DND-41 (cell line): ENCODE measurements around the gene PCDHA12.

Experiments
- ATAC-seq: fragments of 200-7000 bp; cut with Tn5 transposase; 3 replicates; pipeline ENCODE4 v1.9.1; 2021; ENCODE audit warnings: low read depth; ENCODE audit not compliant: insufficient read depth
- DNase-seq: peaks from one replicate; pipeline ENCODE4 v3.0.0-alpha.2; 2020
- H2AFZ ChIP-seq: 2 replicates; pipeline ENCODE4 v1.6.0; 2012; ENCODE audit warnings: low read depth, low read length
- H3K27ac ChIP-seq: 2 replicates; pipeline ENCODE4 v1.5.1; 2012; ENCODE audit warnings: low read length, inconsistent platforms
- H3K27me3 ChIP-seq: fragments of 200-600 bp; sonication (generic); 2 replicates; pipeline ENCODE4 v1.6.0; 2012; ENCODE audit warnings: low read length, mild to moderate bottlenecking, inconsistent platforms; ENCODE audit not compliant: insufficient read depth, poor library complexity
- H3K36me3 ChIP-seq: 2 replicates; pipeline ENCODE4 v1.5.1; 2012; ENCODE audit warnings: low read length, inconsistent platforms; ENCODE audit not compliant: insufficient read depth
- H3K4me1 ChIP-seq: 2 replicates; pipeline ENCODE4 v1.5.1; 2012; ENCODE audit warnings: mild to moderate bottlenecking, low read length; ENCODE audit not compliant: insufficient read depth
- H3K4me2 ChIP-seq: 2 replicates; pipeline ENCODE4 v1.6.0; 2012; ENCODE audit warnings: mild to moderate bottlenecking, moderate library complexity, low read length, inconsistent platforms; ENCODE audit not compliant: insufficient read depth
- H3K4me3 ChIP-seq, 2 experiments: fragments of 200-600 bp in 1 of 2; shearing (Covaris generic) in 1 of 2; 2 replicates each; pipeline ENCODE4 v1.5.1; 2012 to 2016; ENCODE audit warnings: inconsistent platforms in 2 of 2, low read length in 2 of 2, mild to moderate bottlenecking in 2 of 2, low read depth in 1 of 2, moderate library complexity in 1 of 2
- H3K79me2 ChIP-seq: 2 replicates; pipeline ENCODE4 v1.6.0; 2012; ENCODE audit warnings: low read length, inconsistent platforms; ENCODE audit not compliant: insufficient read depth
- H3K9ac ChIP-seq: 2 replicates; pipeline ENCODE4 v1.6.0; 2012; ENCODE audit warnings: low read depth, mild to moderate bottlenecking, inconsistent platforms, low read length, moderate library complexity
- H3K9me3 ChIP-seq: 2 replicates; pipeline ENCODE4 v1.5.1; 2012; ENCODE audit warnings: low read length, moderate library complexity, mild to moderate bottlenecking, inconsistent platforms; ENCODE audit not compliant: insufficient read depth, severe bottlenecking
- H4K20me1 ChIP-seq: 2 replicates; pipeline ENCODE4 v1.6.0; 2012; ENCODE audit warnings: low read length; ENCODE audit not compliant: insufficient read depth
- CTCF ChIP-seq: IDR thresholded peaks from 2 replicates; pipeline ENCODE4 v1.5.1; 2012; ENCODE audit warnings: borderline replicate concordance, low read length, moderate library complexity, mild to moderate bottlenecking; ENCODE audit not compliant: poor library complexity, severe bottlenecking; ENCODE audit errors: extremely low read depth
- EZH2 ChIP-seq: IDR thresholded peaks from 3 replicates; pipeline ENCODE4 v1.6.1; 2012; ENCODE audit warnings: borderline replicate concordance, low read depth, mild to moderate bottlenecking, moderate library complexity, low read length, inconsistent platforms; ENCODE audit not compliant: severe bottlenecking

Gene PCDHA12

DNA sequence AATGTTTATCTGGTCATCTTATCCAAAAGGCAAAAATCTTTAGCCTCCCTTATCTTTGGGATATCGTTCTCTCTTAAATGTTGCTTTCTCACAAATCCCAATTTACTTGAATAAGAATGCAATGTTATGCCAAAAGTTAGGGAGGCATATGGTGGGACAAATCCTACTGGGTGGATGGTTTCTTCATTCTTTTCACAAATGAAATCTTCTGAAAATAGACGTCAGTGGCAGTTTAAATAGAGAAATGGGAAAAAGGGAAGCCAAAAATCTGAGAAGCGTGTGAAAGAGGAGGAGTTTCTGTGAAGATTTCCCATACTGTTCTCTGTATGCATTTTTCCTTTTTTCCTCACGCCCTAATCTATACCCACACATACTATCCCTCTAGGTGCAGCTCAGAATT, 48.5 kb downstream of the PCDHA12 start:
- Histone ChIP-seq H3K27me3 (no peaks in the 10 kb centered on the region), H3K79me2 (no peaks in the 10 kb centered on the region), H3K4me2 (no peak overlapping the region), H3K9me3 (peaks cover 4% of the 10 kb centered on the region), H3K4me1 (no peaks in the 10 kb centered on the region), H3K36me3 (no peaks in the 10 kb centered on the region), H3K27ac (no peak overlapping the region), H3K9ac (no peak overlapping the region), H3K4me3 (no peak overlapping the region), H2AFZ (no peak overlapping the region), H4K20me1 (no peaks in the 10 kb centered on the region)
- no peak for DNase-seq
- ATAC-seq: no peak
- no peak for TF ChIP-seq CTCF
- TF ChIP-seq EZH2: no peak

- Histone ChIP-seq H3K4me2 (no peak within 1 kb of the TSS), H3K4me1 (no peaks in the 10 kb centered on the region), H3K9me3 (peaks cover 4% of the 10 kb centered on the region), H3K27ac (no peak within 1 kb of the TSS), H3K4me3 (no peak within 1 kb of the TSS), H3K36me3 (no peaks in the 10 kb centered on the region), H4K20me1 (no peaks in the 10 kb centered on the region), H2AFZ (no peak within 1 kb of the TSS), H3K79me2 (no peaks in the 10 kb centered on the region), H3K9ac (no peak within 1 kb of the TSS), H3K27me3 (no peaks in the 10 kb centered on the region)
- TF ChIP-seq CTCF: no peak
- TF ChIP-seq EZH2: no peak
- no peak for ATAC-seq
- no peak for DNase-seq
Observed at GRCh38 chr5:140925806-140926442, 50.8 kb downstream of the PCDHA12 start, which contains the start of gene PCDHAC1. Gene PCDHAC1 (plus strand): TSS chr5:140926299. CDS start chr5:140926893, 594 bp downstream.

GRCh38 chr5:140926443-140927227, 51.5 kb downstream of the PCDHA12 start:
- peaks cover 4% of the 10 kb centered on the region for H3K9me3 ChIP-seq
- DNase-seq: no peak
- no peaks in the 10 kb centered on the region for H3K27me3 ChIP-seq
- TF ChIP-seq CTCF: no peak
- TF ChIP-seq EZH2: no peak
- no peak overlapping the region for H2AFZ ChIP-seq
- H4K20me1 ChIP-seq: no peaks in the 10 kb centered on the region
- H3K4me2 ChIP-seq: no peak overlapping the region
- H3K36me3 ChIP-seq: no peaks in the 10 kb centered on the region
- H3K27ac ChIP-seq: no peak overlapping the region
- H3K79me2 ChIP-seq: no peaks in the 10 kb centered on the region
- no peak overlapping the region for H3K9ac ChIP-seq
- ATAC-seq: no peak
- no peaks in the 10 kb centered on the region for H3K4me1 ChIP-seq
- no peak overlapping the region for H3K4me3 ChIP-seq
